ENCODE data around the gene C1orf159. TPM values are rescaled to one million over a fixed set of nuclear protein-coding genes. Genes with fewer than 3 reads are reported as not detected.

Gene C1orf159
- polyA plus RNA-seq, 2 of the 4 experiments (the other 2 are of a cell fraction): 4.0 to 10.2 TPM

GRCh38 chr1:1130206-1131120, 14.6 kb upstream of the C1orf159 start:
- Histone ChIP-seq H3K27ac (no peak overlapping the region), H3K4me1 (no peaks in the 10 kb centered on the region), H3K4me3 (no peak overlapping the region), H3K4me2 (no peak overlapping the region), H3K9me3 (no peaks in the 10 kb centered on the region)
- ATAC-seq (no peak), DNase-seq (ENCODE audit: low read depth in 1 of 2, low spot score in 1 of 2) (no peak), FAIRE-seq (no peak)
- 70% methylated on average over 33 of the region's 43 CpGs for WGBS (ENCODE audit: missing lambda C conversion rate)
- TF ChIP-seq ZSCAN20 (CRISPR knock-in tag; IDR thresholded peaks at IDR 0.05): no peak
- TF ChIP-seq PHF8 (IDR thresholded peaks at IDR 0.05; ENCODE audit: borderline replicate concordance, low read depth): no peak
- no peak for TF ChIP-seq EHF (CRISPR knock-in tag; IDR thresholded peaks at IDR 0.05)
- ChIA-PET CTCF (interaction anchor here (0.7 to 3.2 kb wide), 5 partner anchors 8 to 161 kb away, joined by 3 to 9 read pairs (median 5); no protein-coding TSS in a partner anchor), POLR2A (no interaction called here)

- ATAC-seq (no peak), DNase-seq (ENCODE audit: low read depth in 1 of 2, low spot score in 1 of 2) (no peak), FAIRE-seq (no peak)
- Histone ChIP-seq H3K4me2 (no peak overlapping the region), H3K27ac (no peak overlapping the region), H3K9me3 (no peaks in the 10 kb centered on the region), H3K4me3 (no peak overlapping the region), H3K4me1 (no peaks in the 10 kb centered on the region)
- WGBS (ENCODE audit: missing lambda C conversion rate): 80% methylated on average over 15 of the region's 19 CpGs
- POLR2A ChIA-PET: no interaction called here
- TF ChIP-seq RCOR1 (IDR thresholded peaks at IDR 0.05; ENCODE audit: low read depth, low read length) (no peak), USF2 (IDR thresholded peaks at IDR 0.05) (no peak), RFX5 (IDR thresholded peaks at IDR 0.05) (no peak), MYC (IDR thresholded peaks at IDR 0.05; ENCODE audit: borderline replicate concordance, low read length) (no peak), CBX8 (IDR thresholded peaks at IDR 0.05) (no peak), EHF (CRISPR knock-in tag; IDR thresholded peaks at IDR 0.05) (no peak)
- CTCF ChIA-PET: interaction anchor here (0.7 to 3.2 kb wide), 4 partner anchors 9 to 162 kb away, joined by 3 to 9 read pairs (median 4); no protein-coding TSS in a partner anchor
Measured at GRCh38 chr1:1129381-1129821, 13.5 kb upstream of the C1orf159 start.

GRCh38 chr1:1128454-1129139, 12.7 kb upstream of the C1orf159 start:
- Histone ChIP-seq H3K27ac (no peak overlapping the region), H3K4me2 (no peak overlapping the region), H3K4me1 (no peaks in the 10 kb centered on the region), H3K4me3 (no peak overlapping the region), H3K9me3 (no peaks in the 10 kb centered on the region)
- CTCF ChIA-PET: interaction anchor here (3.2 kb wide), 1 partner anchor 8 kb away, joined by 9 read pairs; no protein-coding TSS in a partner anchor
- POLR2A ChIA-PET: no interaction called here
- 74% methylated on average over 15 of the region's 32 CpGs for WGBS (ENCODE audit: missing lambda C conversion rate)
- TF ChIP-seq HEYL (CRISPR knock-in tag; IDR thresholded peaks at IDR 0.05) (no peak), ATOH8 (CRISPR knock-in tag; IDR thresholded peaks at IDR 0.05; ENCODE audit: low read depth) (no peak), JUN (IDR thresholded peaks at IDR 0.05) (no peak), BCL3 (IDR thresholded peaks at IDR 0.05) (no peak), MYC (IDR thresholded peaks at IDR 0.05; ENCODE audit: borderline replicate concordance, low read length) (no peak), FOSL2 (IDR thresholded peaks at IDR 0.05) (no peak), FOSL2 (CRISPR knock-in tag; IDR thresholded peaks at IDR 0.05) (no peak), ESRRA (IDR thresholded peaks at IDR 0.05; ENCODE audit: borderline replicate concordance, low read length) (no peak), CTCF (IDR thresholded peaks at IDR 0.05) (no peak)
- no peak for DNase-seq (ENCODE audit: low read depth in 1 of 2, low spot score in 1 of 2)
- no peak for ATAC-seq
- FAIRE-seq: no peak
